Erythroblast (primary cell): Measurements from ENCODE around the gene C5orf52.

ENCODE experiments used
- GATA1 ChIP-seq: IDR thresholded peaks from 2 replicates; pipeline ENCODE4 v1.6.1; 2011; ENCODE audit warnings: low read depth, mild to moderate bottlenecking, control low read depth, low read length, moderate library complexity
- POLR2A ChIP-seq: IDR thresholded peaks from 2 replicates; pipeline ENCODE4 v1.6.1; 2011; ENCODE audit warnings: mild to moderate bottlenecking, low read length

DNA sequence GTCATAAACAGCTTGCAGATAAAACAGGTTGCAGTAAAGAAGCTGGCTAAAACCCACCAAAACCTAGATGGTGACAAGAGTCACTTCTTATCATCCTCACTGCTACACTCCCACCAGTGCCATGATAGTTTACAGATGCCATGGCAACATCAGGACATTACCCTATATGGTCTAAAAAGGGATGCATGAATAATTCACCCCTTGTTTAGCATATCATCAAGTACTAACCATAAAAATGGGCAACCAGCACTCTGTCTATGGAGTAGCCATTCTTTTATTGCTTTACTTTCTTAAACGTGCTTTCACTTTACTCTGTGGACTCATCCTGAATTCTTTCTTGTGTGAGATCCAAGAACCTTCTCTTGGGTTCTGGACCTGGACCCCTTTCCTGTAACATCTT, 12.4 kb upstream of the C5orf52 start:
- TF ChIP-seq POLR2A (no peak), GATA1 (no peak)
